DMS153 (cell line): ENCODE data around the gene ZNF468.
"Not testable (repeated sequence)": the region's sequence is repeated elsewhere in the genome, so short reads cannot be mapped to it uniquely, and the experiment has no call there.

ENCODE experiments used
- DNase-seq: peaks from one replicate; lab custom pipeline; 2025; lab: John Stamatoyannopoulos, UW

Gene ZNF468

DNA sequence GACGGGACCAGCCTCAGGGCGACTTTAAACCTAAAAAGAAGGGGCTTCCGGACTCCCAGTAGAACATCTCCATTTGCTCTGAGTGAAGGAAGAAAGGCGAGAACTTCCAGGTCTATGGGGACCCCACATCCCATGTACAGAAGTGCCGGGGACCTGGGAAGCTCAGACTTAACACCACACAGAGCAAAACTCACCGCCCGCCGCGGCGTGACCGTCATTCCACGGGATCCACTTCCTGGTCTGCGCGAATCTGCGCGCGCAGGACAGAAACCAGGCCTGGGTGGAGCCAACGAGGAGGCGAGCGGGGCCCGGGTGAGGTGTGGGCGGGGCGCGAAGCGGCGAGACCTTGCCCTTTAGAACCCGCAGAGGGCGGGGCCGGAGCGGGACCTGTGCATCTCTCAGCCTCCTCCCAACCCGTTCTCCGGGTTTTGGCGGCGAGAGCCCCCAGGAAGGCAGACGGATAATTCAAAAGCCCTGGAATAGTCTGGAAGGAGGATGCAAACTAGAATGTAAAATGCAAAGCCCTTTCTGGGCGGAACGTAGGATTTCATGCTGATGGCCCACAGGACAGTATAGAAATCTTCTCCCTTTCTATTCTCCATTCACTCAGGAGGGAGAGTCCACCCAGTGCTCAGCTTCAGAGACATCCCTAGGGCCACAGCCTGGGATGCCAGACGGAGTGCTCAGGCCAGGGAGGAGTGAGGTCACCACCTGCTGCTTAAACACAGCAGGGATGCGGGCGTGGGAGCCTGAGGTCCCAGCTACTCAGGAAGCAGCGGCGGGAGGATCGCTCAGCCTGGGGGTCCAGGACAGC is at the start of gene ZNF468:
ZNF468 (minus strand) TSS at position 242 of the 814 bp plus-strand sequence. CDS start 3,347 bp downstream, outside the sequence.
- DNase-seq = peak; percentile 47

- not testable (repeated sequence) for DNase-seq
Observed at GRCh38 chr19:52904052-52904780, 46.8 kb upstream of the ZNF468 start.

- no peak for DNase-seq
Observed at GRCh38 chr19:52901842-52902241, 44.4 kb upstream of the ZNF468 start.

DNA sequence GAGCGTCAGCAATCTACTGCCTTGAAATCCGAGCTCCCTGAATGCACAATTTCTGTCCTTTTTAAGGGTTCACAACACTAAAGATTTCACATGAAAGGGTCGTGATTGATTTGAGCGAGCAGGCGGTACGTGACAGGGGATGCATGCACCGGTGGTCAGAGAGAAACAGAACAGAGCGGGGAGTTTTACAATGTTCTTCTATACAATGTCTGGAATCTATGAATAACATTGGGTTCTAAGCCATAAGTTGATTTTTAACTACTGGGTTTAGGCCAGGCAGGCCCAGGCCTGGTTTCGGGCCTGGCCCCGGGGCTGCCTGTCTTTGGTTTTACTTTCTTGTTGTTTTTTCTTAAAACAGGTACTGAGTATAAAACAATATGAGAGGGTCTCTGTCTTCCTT is 41.2 kb upstream of the ZNF468 start:
- DNase-seq = not testable (repeated sequence)

- DNase-seq = no peak
Observed at GRCh38 chr19:52898101-52898500, 40.7 kb upstream of the ZNF468 start.

- peak; percentile 42 for DNase-seq
Observed at GRCh38 chr19:52897138-52897935, 39.9 kb upstream of the ZNF468 start, which contains the start of gene ZNF320. Gene ZNF320, minus strand, starts transcription at chr19:52897635. Its CDS starts 7,380 bp downstream, at chr19:52890255.

GRCh38 chr19:52896431-52897137 is 39.2 kb upstream of the ZNF468 start:
- no peak for DNase-seq

- DNase-seq = no peak
Observed at GRCh38 chr19:52891336-52891735, 33.9 kb upstream of the ZNF468 start.

DNA sequence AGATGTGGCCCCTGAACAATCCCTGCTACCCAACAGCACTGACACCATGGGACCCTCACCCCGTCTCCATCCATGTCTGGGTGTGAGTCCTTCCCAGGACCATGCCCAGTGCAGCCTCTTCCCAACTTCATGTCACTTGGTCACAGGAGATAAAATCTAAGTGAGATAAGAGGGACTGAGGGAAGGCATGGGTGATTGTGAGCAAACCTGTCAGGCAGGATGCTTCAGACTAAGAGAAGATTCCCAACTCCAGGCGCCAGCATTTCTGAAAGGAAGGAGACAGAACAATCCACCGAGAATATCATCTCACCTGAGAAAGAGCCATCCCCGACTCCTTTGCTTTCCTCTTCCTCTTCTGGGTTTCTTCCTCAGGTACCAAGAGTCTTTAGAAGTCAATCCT is 32.5 kb upstream of the ZNF468 start:
- no peak for DNase-seq

- DNase-seq = no peak
Observed at GRCh38 chr19:52889076-52889475, 31.7 kb upstream of the ZNF468 start.

DNA sequence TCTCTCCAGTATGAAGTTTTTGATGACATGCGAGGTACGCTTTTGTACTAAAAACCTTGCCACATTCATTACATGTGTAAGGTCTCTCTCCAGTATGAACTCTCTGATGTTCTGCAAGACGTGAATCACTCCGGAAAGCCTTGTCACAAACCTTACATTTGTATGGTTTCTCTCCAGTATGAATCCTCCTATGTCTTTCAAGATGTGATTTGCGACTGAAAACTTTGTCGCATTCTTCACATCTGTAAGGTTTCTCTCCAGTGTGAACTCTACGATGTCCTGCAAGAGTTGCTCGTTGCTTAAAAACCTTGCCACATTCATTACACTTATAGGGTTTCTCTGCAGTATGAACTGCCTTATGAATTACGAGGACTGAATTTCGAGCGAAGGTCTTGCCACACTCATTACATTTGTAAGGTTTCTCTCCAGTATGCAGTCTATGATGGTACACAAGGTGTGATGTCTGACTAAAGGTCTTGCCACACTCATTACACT is 23.5 kb upstream of the ZNF468 start:
- no peak for DNase-seq

GRCh38 chr19:52872996-52873395 is 15.6 kb upstream of the ZNF468 start:
- not testable (repeated sequence) for DNase-seq

DNA sequence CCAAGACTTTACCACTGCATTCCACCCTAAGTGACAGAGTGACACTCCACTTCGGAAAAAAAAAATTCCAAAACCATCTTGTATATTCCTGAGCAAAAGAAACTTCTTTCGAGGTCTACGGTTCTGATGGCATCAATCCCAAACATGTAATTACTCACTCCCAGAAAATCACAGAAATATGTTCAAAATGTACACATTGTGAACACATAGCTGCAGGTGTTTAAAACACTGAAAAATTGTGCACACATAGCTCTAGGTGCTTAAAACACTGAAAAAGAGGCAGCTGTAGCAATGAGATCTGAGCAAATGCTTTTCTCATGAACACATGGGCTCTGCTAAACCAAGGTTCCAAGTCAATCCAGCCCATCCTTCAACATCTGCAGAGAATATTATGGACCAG is 14.0 kb upstream of the ZNF468 start:
- no peak for DNase-seq

- DNase-seq = not testable (repeated sequence)
Observed at GRCh38 chr19:52868031-52868430, 10.6 kb upstream of the ZNF468 start.

DNA sequence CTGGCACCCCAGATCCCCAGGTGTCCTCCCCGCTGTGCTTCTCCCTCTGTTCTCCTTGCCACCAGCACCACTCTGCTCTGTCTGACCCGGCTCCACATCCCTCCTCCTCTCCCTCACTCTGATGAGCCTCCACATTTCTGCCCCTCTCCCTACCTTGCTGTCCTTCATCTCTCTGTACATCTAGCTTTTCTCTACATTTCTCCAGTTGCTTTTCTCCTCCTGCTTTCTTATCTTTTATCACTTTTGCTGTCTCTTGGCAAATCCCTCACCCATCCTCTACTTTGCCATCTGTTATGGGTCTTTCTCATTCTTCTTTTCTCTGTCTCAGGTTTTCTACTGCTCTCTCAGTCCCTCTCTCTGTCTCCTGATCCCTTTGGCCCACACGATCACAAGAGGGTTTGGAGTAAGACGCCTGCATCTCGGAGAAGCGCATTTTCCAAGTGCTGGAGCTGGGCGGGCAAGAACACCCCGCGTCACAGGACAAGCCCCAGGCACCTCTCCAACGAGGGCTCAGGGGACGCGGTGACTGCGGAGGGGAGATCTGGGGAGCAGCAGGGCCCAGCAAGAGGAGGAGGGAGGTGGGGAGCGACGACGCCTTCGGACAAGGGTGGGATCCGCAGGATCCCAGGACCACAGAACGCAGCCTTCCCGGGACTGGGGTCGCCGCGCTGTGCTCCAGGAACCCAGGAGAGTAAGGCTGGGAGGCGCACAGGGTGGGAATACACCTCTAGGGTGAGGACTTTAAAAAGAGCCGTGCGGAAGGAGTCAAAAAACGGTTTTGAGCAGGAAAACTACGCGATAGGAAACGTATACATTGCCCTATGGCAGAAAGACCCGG is 660 bp downstream of the ZNF468 start:
- DNase-seq = not testable (repeated sequence)

DNA sequence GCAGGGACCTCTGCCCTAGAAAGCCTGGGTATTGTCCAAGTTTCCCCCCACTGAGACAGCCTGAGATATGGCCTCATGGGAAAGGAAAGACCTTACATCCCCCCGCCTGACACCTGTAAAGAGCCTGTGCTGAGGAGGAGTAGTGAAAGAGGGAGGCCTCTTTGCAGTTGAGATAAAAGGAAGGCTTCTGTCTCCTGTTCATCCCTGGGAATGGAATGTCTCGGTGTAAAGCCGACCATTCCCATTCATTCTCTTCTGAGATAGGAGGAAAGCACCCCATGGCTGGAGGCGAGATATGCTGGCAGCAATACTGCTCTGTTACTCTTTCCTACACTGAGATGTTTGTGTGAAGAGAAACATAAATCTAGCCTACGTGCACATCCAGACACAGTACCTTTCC is 10.1 kb downstream of the ZNF468 start:
- DNase-seq = not testable (repeated sequence)

GRCh38 chr19:52840825-52841465 is 16.5 kb downstream of the ZNF468 start:
- DNase-seq = not testable (repeated sequence)

DNA sequence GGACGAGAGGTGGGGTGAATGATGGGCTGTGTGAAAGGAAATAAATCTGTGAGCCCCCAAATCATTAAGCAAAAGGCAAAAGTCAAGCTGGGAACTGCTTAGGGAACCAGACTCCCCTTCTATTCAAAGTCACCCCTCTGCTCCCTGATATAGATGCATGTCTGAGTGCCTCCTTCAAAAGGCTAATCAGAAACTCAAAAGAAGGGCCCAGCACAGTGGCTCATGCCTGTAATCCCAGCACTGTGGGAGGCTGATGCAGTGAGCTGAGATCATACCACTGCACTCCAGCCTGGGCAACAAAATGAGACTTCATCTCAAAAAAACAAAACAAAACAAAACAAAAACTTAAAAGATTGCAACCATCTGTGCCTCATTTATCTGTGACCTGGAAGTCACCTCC is 23.1 kb downstream of the ZNF468 start:
- DNase-seq = not testable (repeated sequence)

GRCh38 chr19:52833541-52833940 is 23.9 kb downstream of the ZNF468 start:
- DNase-seq = not testable (repeated sequence)

- not testable (repeated sequence) for DNase-seq
Observed at GRCh38 chr19:52829866-52830265, 27.6 kb downstream of the ZNF468 start.
